ENCODE data around the gene GMPPB.

Gene GMPPB

DNA sequence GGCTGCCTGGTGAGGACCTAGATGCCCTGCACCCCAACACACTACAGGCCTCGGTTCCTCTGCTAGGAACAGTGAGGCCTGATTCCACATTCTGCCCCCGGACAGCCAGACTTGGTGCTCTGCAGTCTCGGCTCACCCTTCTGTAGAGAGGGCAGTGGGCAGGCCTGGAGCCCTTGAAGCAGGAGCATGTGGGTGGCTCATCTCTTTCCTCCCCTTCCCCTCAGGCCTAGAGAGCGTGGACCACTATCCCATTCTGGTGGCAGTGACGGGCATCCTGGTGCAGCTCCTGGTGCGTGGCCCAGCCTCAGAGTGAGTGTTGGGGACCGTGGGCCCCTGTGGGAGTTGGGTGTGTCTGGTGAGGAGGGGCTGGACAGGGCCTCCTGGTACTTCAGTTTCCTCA, 7.6 kb downstream of the GMPPB start:
- H3K27ac Mint-ChIP-seq (ENCODE audit: low read depth) = no peak overlapping the region
- DNase-seq (ENCODE audit: low spot score in 2 of 2) = no peak
- H3K4me3 Mint-ChIP-seq = no peak overlapping the region

DNA sequence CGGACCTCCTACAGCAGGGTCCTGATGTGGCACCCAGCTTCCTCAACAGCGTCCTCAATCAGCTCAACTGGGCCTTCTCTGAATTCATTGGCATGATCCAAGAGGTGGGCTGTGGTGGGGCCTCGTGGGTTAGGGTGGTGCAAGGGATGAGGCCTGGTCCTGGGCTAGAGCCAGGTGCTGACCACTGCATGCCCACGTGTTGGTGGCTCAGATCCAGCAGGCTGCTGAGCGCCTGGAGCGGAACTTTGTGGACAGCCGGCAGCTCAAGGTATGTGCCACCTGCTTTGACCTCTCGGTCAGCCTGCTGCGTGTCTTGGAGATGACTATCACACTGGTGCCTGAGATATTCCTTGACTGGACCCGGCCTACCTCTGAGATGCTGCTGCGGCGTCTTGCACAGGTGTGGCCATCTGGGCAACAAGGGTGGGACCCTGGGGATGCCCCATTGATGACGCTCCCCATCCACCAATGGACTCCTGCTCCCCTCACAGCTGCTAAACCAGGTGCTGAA, 8.1 kb downstream of the GMPPB start:
- Mint-ChIP-seq H3K4me1 (peaks cover 20% of the 10 kb centered on the region), H3K36me3 (ENCODE audit: insufficient read depth) (peaks cover 14% of the 10 kb centered on the region), H3K27ac (ENCODE audit: low read depth) (no peak overlapping the region), H3K27me3 (no peaks in the 10 kb centered on the region), H3K9me3 (no peaks in the 10 kb centered on the region), H3K4me3 (no peak overlapping the region)
- no peak for DNase-seq (ENCODE audit: low spot score in 2 of 2)
- no peak for ATAC-seq (replicated peaks; ENCODE audit: extremely low read depth, poor library complexity, severe bottlenecking)

More for the DNA sequence above, 7.6 kb downstream of the GMPPB start:
- ATAC-seq (replicated peaks; ENCODE audit: extremely low read depth, poor library complexity, severe bottlenecking) = no peak
- Mint-ChIP-seq H3K36me3 (ENCODE audit: insufficient read depth) (peaks cover 18% of the 10 kb centered on the region), H3K9me3 (no peaks in the 10 kb centered on the region), H3K4me1 (peaks cover 24% of the 10 kb centered on the region), H3K27me3 (no peaks in the 10 kb centered on the region)

DNA sequence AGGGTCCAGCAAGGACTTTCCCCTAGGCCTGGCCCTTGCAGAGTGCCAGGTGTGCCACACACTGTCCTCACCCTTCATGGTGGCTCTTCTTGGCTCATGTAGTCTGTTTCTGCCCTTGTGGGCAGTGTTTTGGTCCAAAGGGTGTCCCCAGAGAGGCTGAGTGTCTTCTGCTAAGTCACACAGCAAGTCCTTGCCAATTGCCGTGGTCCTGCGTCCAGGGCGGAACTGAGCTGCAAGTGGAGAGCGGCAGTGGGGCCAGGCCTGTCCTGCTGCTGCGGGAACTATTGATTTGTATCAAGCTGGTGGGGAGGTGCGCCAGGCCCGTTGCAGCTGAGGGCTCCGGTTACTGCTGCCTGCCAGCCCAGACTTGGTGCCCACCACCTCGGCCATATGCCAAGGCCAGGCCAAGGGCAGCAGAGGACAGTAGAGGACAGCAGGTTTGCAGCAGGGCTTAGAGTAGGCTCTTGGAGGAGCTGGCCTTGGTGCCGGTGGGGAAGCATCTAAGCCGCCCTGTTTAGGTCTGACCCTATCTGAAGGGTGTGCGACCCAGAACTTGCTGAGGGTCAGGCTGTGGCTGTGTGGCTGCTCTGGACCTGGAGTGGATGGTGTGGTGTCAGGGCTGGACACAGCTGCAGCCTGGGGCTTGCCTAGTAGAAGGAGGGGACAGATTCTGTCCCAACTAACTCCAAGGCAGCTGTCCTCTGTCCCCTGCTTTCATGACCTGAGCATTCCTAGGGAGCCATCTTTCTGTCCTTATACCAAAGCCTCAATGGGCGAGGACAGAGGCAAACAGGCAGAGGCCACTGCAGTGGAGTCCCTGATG, 8.8 kb downstream of the GMPPB start:
- no peak for ATAC-seq (replicated peaks; ENCODE audit: extremely low read depth, poor library complexity, severe bottlenecking)
- H3K27me3 Mint-ChIP-seq = no peaks in the 10 kb centered on the region
- no peak overlapping the region for H3K4me3 Mint-ChIP-seq
- DNase-seq (ENCODE audit: low spot score in 2 of 2) = no peak
- peaks cover 11% of the 10 kb centered on the region for H3K36me3 Mint-ChIP-seq (ENCODE audit: insufficient read depth)
- H3K9me3 Mint-ChIP-seq = no peaks in the 10 kb centered on the region
- no peak overlapping the region for H3K27ac Mint-ChIP-seq (ENCODE audit: low read depth)
- peaks cover 16% of the 10 kb centered on the region for H3K4me1 Mint-ChIP-seq

DNA sequence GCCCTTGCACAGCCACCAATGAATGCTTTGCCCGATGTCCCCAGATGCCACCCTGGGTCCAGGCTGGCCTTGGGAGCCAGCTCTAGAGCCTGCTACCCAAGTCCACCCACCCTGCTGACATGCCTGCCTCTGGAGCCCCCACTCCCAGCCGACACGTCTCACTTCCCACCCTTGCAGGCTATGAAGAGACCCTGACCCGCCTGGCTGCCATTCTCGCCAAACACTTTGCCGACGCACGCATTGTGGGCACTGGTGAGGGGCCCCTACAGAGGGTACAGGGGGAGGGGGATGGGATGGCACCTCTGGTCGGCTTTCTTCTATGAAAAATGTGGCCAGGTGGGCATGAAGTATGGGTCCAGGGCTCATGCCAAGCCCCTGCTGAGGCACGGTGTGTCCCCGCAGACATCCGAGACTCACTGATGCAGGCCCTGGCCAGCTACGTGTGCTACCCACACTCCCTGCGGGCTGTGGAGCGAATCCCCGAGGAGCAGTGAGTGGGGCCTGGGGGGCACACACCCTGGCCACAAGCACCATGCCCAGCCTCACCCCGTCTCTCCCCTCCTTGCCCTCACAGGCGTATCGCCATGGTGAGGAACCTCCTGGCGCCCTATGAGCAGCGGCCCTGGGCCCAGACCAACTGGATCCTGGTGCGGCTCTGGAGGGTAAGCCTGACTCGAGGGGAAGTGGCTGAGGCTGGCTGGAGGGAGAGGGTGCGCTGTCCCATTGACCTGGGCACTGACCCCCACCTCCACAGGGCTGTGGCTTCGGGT, 10.2 kb downstream of the GMPPB start:
- Mint-ChIP-seq H3K27ac (ENCODE audit: low read depth) (no peak overlapping the region), H3K4me3 (no peak overlapping the region), H3K4me1 (peaks cover 1% of the 10 kb centered on the region), H3K9me3 (no peaks in the 10 kb centered on the region), H3K27me3 (no peaks in the 10 kb centered on the region), H3K36me3 (ENCODE audit: insufficient read depth) (peaks cover 6% of the 10 kb centered on the region)
- DNase-seq (ENCODE audit: low spot score in 2 of 2) (no peak), ATAC-seq (replicated peaks; ENCODE audit: extremely low read depth, poor library complexity, severe bottlenecking) (no peak)

DNA sequence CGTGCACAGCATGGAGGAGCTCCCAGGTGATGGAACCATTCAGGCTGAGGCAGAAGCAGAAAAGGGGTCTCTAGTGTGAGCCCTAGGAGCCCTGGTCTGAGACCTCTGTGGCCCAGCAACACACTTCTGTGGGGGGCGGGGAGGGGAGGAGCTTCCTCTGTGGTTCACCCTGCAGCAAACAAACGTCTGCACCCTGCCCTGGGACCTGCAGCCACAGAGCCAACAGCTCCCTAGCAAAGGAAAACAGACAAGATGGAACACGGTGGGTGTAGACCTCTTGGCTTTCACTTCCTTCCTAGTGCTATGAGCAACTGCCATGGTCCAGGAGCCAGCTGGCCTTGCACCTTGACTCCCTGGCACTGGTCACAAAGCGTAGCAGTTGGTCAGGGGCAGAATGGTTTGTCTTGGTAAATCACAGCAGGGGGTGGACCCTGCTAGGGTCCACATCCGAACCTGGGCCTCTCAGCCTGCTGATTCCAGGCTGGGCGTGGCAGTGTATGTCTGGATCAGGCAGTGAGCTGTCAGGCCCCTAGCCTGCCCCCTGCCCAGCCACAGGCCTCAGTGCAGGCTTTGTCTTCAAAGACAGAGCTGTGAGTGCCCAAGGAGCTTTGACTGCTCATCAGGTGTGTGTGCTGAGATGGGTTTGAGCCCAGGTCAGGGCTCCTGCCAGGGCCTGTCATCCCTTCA, 11.0 kb downstream of the GMPPB start:
- Mint-ChIP-seq H3K27me3 (no peaks in the 10 kb centered on the region), H3K9me3 (no peaks in the 10 kb centered on the region), H3K27ac (ENCODE audit: low read depth) (no peak overlapping the region), H3K36me3 (ENCODE audit: insufficient read depth) (peaks cover 6% of the 10 kb centered on the region), H3K4me3 (no peak overlapping the region), H3K4me1 (no peaks in the 10 kb centered on the region)
- no peak for DNase-seq (ENCODE audit: low spot score in 2 of 2)
- ATAC-seq (replicated peaks; ENCODE audit: extremely low read depth, poor library complexity, severe bottlenecking) = no peak

DNA sequence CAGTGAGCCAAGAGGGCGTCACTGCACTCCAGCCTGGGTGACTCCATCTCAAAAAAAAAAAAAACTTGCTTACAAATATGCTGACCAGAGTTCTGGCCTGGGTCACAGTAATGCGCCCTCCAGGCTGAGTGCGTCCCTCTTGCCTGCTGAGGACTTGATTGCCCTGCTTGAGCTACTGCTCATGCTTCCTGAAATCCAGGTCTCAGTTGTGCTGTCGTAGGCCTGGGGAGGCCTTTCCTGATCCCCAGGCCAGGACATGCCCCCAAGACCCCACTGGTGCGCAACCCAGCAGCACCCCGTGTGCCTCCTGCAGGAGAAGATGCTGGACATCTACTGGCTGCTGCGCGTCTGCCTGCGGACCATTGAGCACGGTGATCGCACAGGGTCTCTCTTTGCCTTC, 11.6 kb downstream of the GMPPB start:
- no peaks in the 10 kb centered on the region for H3K9me3 Mint-ChIP-seq
- H3K27me3 Mint-ChIP-seq = no peaks in the 10 kb centered on the region
- H3K36me3 Mint-ChIP-seq (ENCODE audit: insufficient read depth) = peaks cover 4% of the 10 kb centered on the region
- ATAC-seq (replicated peaks; ENCODE audit: extremely low read depth, poor library complexity, severe bottlenecking) (no peak), DNase-seq (ENCODE audit: low spot score in 2 of 2) (no peak)
- H3K4me1 Mint-ChIP-seq = no peaks in the 10 kb centered on the region
- no peak overlapping the region for H3K27ac Mint-ChIP-seq (ENCODE audit: low read depth)
- H3K4me3 Mint-ChIP-seq = no peak overlapping the region

DNA sequence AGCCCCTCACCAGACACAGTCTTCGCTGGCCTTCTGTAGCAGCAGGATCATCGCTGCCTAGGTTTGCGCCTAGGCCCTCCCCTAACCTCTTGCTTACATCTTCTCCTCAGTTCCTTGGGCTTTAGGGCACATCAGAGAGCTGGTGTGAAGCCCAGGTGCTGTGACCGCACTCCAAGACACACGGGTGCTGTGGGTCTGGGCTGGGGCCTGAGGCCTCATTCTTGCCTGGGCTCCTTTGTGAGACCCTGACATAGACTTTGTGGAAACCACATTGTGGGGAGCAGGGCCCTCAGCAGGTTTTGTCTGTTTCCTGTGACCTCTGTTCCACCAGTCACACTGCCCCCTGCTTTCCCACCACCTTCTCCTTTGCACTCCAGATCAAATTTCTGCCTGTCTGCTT, 12.3 kb downstream of the GMPPB start:
- H3K4me3 Mint-ChIP-seq = no peak overlapping the region
- DNase-seq (ENCODE audit: low spot score in 2 of 2) (no peak), ATAC-seq (replicated peaks; ENCODE audit: extremely low read depth, poor library complexity, severe bottlenecking) (no peak)
- peaks cover 4% of the 10 kb centered on the region for H3K36me3 Mint-ChIP-seq (ENCODE audit: insufficient read depth)
- no peak overlapping the region for H3K27ac Mint-ChIP-seq (ENCODE audit: low read depth)
- no peaks in the 10 kb centered on the region for H3K4me1 Mint-ChIP-seq
- H3K9me3 Mint-ChIP-seq = no peaks in the 10 kb centered on the region
- H3K27me3 Mint-ChIP-seq = no peaks in the 10 kb centered on the region

DNA sequence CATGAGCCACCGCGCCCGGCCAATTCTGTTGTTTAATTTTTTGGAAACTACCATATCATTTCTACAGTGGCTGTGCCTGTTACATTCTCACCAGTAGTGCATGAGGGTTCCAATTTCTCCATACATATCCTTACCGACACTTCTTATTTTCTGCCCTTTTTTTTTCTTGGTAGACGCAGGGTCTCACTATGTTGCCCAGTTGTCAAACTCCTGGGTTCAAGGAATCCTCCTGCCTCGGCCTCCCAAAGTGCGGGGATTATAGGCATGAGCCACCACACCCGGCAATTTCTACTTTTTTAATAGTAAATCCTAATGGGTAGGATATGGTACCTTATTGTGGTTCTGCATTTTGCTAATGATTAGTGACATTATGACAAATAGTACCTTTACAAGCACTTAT, 13.9 kb downstream of the GMPPB start:
- no peak for ATAC-seq (replicated peaks; ENCODE audit: extremely low read depth, poor library complexity, severe bottlenecking)
- H3K27ac Mint-ChIP-seq (ENCODE audit: low read depth) = no peak overlapping the region
- no peaks in the 10 kb centered on the region for H3K9me3 Mint-ChIP-seq
- H3K4me3 Mint-ChIP-seq = no peak overlapping the region
- no peaks in the 10 kb centered on the region for H3K4me1 Mint-ChIP-seq
- DNase-seq (ENCODE audit: low spot score in 2 of 2) = no peak
- H3K27me3 Mint-ChIP-seq = no peaks in the 10 kb centered on the region
- peaks cover 4% of the 10 kb centered on the region for H3K36me3 Mint-ChIP-seq (ENCODE audit: insufficient read depth)

DNA sequence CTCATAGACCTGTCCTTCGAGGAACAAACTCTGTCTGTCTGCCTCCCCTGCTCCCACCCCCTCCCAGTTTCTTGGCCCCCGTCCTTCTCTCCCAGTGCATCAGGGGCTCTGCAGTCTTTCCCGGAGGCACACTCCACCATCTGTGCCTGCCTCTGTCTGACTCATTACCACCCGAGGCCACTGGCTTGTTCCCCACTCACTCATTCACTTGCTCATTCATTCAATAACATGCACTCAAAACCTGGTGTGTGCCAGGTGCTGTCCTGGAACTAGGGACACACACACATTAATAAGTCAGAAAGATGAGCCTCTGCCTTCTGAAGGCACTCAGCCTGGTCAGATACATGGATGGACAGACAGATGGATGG, 16.7 kb downstream of the GMPPB start:
- ATAC-seq (replicated peaks; ENCODE audit: extremely low read depth, poor library complexity, severe bottlenecking) = no peak
- H3K27ac Mint-ChIP-seq (ENCODE audit: low read depth) = no peak overlapping the region
- H3K4me1 Mint-ChIP-seq = no peaks in the 10 kb centered on the region
- peaks cover 6% of the 10 kb centered on the region for H3K36me3 Mint-ChIP-seq (ENCODE audit: insufficient read depth)
- no peak for DNase-seq (ENCODE audit: low spot score in 2 of 2)
- H3K27me3 Mint-ChIP-seq = no peaks in the 10 kb centered on the region
- no peaks in the 10 kb centered on the region for H3K9me3 Mint-ChIP-seq
- H3K4me3 Mint-ChIP-seq = no peak overlapping the region

DNA sequence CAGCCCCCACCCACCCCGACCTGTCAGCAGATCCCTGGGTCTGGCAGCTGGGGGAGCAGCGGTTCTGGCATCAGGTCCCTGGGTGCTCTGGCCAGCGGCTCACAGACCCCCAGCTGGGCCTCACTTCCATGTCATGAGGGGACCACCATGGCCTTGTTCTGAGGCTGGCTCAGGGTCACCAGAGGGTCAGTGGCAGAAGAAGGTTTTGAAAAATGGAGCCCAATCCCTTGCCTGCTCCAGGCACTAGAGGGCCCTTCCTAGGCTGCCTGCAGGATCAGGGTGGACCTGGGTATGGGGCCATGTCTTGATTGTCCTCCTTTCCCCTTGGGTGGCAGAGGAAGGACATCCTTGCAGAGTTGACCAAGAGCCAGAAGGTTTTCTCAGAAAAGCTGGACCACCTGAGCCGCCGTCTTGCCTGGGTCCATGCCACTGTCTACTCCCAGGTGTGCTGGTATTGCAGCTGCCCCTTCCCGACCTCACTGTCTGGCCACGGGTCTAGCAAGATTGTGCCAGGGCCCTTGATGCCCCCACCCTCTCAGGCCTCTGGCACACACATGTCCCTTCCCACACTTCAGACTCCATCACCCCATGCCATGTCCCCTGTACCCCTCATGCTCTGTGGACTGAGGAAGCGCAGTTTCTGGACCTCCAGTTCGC, 17.2 kb downstream of the GMPPB start:
- Mint-ChIP-seq H3K27me3 (no peaks in the 10 kb centered on the region), H3K4me3 (no peak overlapping the region), H3K27ac (ENCODE audit: low read depth) (no peak overlapping the region), H3K4me1 (no peaks in the 10 kb centered on the region), H3K36me3 (ENCODE audit: insufficient read depth) (peaks cover 6% of the 10 kb centered on the region), H3K9me3 (no peaks in the 10 kb centered on the region)
- ATAC-seq (replicated peaks; ENCODE audit: extremely low read depth, poor library complexity, severe bottlenecking) (no peak), DNase-seq (ENCODE audit: low spot score in 2 of 2) (no peak)

DNA sequence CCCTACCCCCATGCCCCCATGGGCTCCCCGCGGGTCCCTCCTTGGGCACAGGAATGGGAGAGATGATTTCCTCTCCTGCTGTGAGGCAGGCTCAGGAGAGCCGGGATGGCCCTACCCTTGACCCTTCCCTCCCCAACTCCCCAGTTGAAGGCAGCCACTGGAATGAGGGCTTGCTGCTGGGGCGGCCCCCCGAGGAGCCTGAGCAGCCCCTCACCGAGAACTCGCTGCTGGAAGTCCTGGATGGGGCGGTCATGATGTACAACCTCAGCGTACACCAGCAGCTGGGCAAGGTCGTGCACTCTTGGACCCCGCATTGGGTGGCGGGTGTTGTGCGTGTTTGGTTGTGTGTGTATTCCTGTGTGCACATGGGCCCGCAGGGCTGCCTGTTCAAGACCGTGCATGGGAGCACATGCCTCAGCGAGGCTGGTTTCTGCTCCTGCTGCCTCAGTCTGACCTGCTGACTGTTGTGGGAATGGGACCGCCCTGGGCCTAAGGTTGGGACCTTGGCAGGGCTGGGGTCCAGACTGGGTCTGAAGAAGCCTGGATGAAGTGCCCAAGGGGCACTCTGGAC, 18.3 kb downstream of the GMPPB start:
- H3K4me1 Mint-ChIP-seq = no peaks in the 10 kb centered on the region
- peaks cover 6% of the 10 kb centered on the region for H3K36me3 Mint-ChIP-seq (ENCODE audit: insufficient read depth)
- H3K9me3 Mint-ChIP-seq = no peaks in the 10 kb centered on the region
- DNase-seq (ENCODE audit: low spot score in 2 of 2) (no peak), ATAC-seq (replicated peaks; ENCODE audit: extremely low read depth, poor library complexity, severe bottlenecking) (no peak)
- no peaks in the 10 kb centered on the region for H3K27me3 Mint-ChIP-seq
- no peak overlapping the region for H3K4me3 Mint-ChIP-seq
- H3K27ac Mint-ChIP-seq (ENCODE audit: low read depth) = no peak overlapping the region

DNA sequence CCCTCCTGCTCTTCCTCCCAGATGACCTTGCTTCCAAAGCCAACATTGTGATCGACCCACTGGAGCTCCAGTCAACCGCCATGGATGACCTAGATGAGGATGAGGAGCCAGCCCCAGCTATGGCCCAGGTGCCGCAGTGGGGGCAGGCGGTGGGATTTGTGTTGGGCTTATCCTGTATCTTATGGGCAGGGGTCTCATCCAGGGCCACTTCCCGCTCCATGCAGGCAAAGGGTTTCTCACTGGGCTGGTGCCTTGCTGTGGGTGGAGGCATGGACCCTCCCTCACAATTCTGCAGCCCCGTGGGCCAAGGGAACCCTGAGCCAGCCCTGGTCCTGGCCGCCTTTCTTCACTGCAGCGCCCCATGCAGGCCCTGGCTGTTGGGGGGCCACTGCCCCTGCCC, 19.1 kb downstream of the GMPPB start:
- no peaks in the 10 kb centered on the region for H3K27me3 Mint-ChIP-seq
- H3K4me3 Mint-ChIP-seq = no peak overlapping the region
- DNase-seq (ENCODE audit: low spot score in 2 of 2) = no peak
- no peak overlapping the region for H3K27ac Mint-ChIP-seq (ENCODE audit: low read depth)
- H3K36me3 Mint-ChIP-seq (ENCODE audit: insufficient read depth) = peaks cover 6% of the 10 kb centered on the region
- H3K4me1 Mint-ChIP-seq = no peaks in the 10 kb centered on the region
- no peaks in the 10 kb centered on the region for H3K9me3 Mint-ChIP-seq
- no peak for ATAC-seq (replicated peaks; ENCODE audit: extremely low read depth, poor library complexity, severe bottlenecking)
